Choroid plexus epithelial cell (primary cell): ENCODE data around the gene DIRAS1.
"Not testable (repeated sequence)": the region's sequence is repeated elsewhere in the genome, so short reads cannot be mapped to it uniquely, and the experiment has no call there.

Experiments
- DNase-seq: peaks from one replicate; pipeline ENCODE4 v3.0.0-alpha.2; 2010; ENCODE audit warnings: low read depth
- H3K4me3 ChIP-seq: 2 replicates; pipeline ENCODE4 v1.5.1; 2011; ENCODE audit warnings: low read depth, mild to moderate bottlenecking, control low read depth, low read length, moderate library complexity
- TF ChIP-seq, protein P1 (sequence below): conservative IDR thresholded peaks from 2 replicates; pipeline ENCODE4 v1.5.1; 2011; ENCODE audit warnings: low read depth, mild to moderate bottlenecking, control low read depth, inconsistent platforms, low read length, moderate library complexity

DIRAS1 gene

DNA sequence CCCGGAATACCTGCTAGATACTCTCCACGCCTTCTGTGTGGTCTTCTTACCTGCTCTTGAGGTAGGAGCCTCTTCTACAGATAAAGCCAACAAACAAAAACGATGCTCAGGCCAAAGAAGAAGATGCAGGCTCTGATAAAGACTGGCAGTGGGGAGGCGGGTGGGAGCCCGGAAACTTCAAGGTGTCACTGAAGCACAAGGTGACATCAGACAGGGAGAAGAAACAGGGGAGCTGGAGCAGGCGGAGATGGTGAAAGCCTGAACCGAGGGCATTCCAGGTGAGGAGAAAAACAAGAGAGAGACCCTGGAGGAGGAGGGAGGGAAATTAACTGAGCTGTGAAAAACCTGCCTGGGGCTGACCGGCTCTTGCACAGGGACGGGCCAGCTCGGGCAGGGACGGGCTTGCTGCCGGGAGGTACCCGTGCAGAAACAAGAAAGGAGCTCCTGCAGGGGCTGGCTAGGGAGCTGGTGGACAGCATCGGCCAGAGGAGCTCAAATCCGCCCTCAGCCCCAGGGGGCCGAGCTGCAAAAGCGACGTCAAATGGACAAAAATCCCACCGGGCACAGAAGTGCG is 37.7 kb downstream of the DIRAS1 start:
- TF ChIP-seq, protein P1, sequence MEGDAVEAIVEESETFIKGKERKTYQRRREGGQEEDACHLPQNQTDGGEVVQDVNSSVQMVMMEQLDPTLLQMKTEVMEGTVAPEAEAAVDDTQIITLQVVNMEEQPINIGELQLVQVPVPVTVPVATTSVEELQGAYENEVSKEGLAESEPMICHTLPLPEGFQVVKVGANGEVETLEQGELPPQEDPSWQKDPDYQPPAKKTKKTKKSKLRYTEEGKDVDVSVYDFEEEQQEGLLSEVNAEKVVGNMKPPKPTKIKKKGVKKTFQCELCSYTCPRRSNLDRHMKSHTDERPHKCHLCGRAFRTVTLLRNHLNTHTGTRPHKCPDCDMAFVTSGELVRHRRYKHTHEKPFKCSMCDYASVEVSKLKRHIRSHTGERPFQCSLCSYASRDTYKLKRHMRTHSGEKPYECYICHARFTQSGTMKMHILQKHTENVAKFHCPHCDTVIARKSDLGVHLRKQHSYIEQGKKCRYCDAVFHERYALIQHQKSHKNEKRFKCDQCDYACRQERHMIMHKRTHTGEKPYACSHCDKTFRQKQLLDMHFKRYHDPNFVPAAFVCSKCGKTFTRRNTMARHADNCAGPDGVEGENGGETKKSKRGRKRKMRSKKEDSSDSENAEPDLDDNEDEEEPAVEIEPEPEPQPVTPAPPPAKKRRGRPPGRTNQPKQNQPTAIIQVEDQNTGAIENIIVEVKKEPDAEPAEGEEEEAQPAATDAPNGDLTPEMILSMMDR = no peak
- DNase-seq = no peak
- no peak overlapping the region for H3K4me3 ChIP-seq

DNA sequence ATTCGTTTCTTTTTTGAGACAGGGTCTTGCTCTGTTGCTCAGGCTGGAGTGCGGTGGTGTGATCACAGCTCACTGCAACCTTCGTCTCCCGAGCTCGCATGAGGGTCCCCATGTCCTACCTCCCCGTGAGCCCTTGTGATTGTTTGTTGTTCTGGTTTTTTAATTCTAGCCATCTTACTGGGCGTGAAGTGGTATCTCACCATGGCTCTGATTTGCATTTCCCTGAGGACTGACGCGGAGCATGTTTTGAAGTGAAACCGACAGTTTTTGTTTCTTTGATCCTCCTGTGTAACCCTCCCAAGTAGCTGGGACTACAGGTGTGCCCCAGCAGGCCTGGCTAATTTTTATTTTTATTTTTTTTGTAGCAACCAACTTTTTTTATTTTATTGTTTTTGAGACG is 40.4 kb downstream of the DIRAS1 start:
- DNase-seq = no peak
- H3K4me3 ChIP-seq = no peak overlapping the region
- TF ChIP-seq, protein P1 = no peak

DNA sequence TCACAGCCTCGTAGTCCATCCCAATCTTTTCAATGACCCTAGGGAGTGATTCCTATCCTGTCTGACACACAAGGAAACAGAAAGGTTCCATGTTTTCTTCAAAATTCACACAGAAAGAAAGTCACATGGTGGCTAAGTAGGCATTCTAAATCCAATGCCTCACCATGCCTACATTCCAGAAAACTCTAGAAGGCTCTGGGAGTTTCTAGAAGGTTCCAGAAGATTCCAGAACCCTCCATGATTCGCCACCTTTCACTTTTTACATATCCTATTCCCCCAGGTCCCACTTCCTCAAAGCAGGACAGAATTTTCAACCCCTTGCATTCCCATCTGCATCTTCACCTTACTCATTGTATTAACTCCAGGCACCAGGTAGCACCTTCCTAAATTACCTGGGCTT is 41.7 kb downstream of the DIRAS1 start:
- DNase-seq = no peak
- no peak overlapping the region for H3K4me3 ChIP-seq
- TF ChIP-seq, protein P1 = no peak

DNA sequence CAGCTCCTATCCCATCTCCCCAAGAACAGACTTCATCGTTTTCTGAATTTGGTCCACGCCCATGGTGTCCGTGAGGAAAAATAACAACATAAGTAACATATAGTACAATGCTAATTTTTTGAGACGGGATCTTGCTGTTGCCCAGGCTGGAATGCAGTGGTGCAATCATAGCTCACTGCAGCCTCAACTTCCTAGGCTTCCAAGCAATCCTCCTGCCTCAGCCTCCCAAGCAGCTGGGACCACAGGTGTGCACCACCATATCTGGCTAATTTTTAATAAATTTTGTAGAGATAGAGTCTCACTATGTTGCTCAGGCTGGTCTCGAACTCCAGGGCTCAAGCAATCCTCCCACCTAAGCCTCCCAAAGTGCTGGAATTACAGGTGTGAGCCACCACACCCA is 42.2 kb downstream of the DIRAS1 start:
- not testable (repeated sequence) for H3K4me3 ChIP-seq, DNase-seq

GRCh38 chr19:2678044-2678671 is 43.0 kb downstream of the DIRAS1 start:
- TF ChIP-seq, protein P1 = no peak
- DNase-seq = no peak
- no peak overlapping the region for H3K4me3 ChIP-seq

- TF ChIP-seq, protein P1 = no peak
- no peak for DNase-seq
- H3K4me3 ChIP-seq = no peak overlapping the region
These were observed 44.3 kb downstream of the DIRAS1 start for GRCh38 chr19:2676823-2677222.

DNA sequence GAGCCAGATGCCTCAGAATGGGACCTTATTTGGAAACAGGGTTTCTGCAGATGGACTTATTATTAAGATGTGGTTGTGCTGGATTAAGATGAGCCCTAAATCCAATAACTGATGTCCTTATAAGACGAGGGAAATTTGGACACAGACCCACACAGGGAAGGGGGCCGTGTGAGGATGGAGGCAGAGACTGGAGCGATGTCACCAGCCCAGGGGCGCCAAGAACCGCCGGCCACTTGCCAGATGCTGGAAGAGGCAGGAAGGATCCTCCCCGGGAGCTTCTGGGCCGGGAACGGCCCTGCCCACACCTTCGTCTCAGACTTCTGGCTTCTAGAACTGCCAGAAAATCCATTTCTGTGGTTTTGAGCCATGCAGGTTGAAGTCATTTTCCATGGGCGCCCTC is 45.3 kb downstream of the DIRAS1 start:
- no peak for DNase-seq
- H3K4me3 ChIP-seq = no peak overlapping the region
- TF ChIP-seq, protein P1 = no peak
